HCT116 (cell line): Measurements from ENCODE around the gene CORO7. TPM values are rescaled to one million over a fixed set of nuclear protein-coding genes. Genes with fewer than 3 reads are reported as not detected.

Experiments used
- ATAC-seq: fragments of 200-7000 bp; cut with Tn5 transposase; 2 replicates; pipeline ENCODE4 v1.9.1; 2020; ENCODE audit warnings: mild to moderate bottlenecking, moderate library complexity
- BruUV-seq: library from RNA; stranded (reverse); fragments of 400-500 nt; replicated peaks from 2 replicates; lab custom pipeline; 2021; lab: Mats Ljungman, UMichigan
- CTCF ChIA-PET: fragments of 300-600 bp; sonication (Branson Sonifier 250); formaldehyde crosslinking; loops from one replicate; lab custom pipeline; 2021; ENCODE audit warnings: antibody characterized with exemption; lab: Charles Lee
- POLR2A ChIA-PET: fragments of 300-600, 350-600 bp; sonication (Branson Sonifier 250); formaldehyde crosslinking; loops from one replicate; lab custom pipeline; 2021; ENCODE audit warnings: antibody characterized with exemption; lab: Charles Lee
- RAD21 ChIA-PET, 2 experiments: fragments of 300-600 bp; sonication (Branson Sonifier 250); formaldehyde crosslinking; loops; one replicate each; lab custom pipeline; 2023; ENCODE audit warnings: low total read pairs in 2 of 2; ENCODE audit not compliant: uncharacterized antibody in 2 of 2, unreplicated experiment in 2 of 2, low non-redundant PET in 1 of 2; lab: Charles Lee
- DNase-seq: peaks from one replicate; pipeline ENCODE4 v3.0.0-alpha.2; 2010; ENCODE audit warnings: low read depth, low spot score
- H2AFZ ChIP-seq: fragments of 200-600 bp; shearing (Covaris generic), sonication (generic); 2 replicates; pipeline ENCODE4 v1.6.1; 2017; ENCODE audit warnings: low read depth, mixed run types, mixed read lengths, antibody characterized with exemption, low read length; ENCODE audit not compliant: poor library complexity, severe bottlenecking
- H3K27ac ChIP-seq: 2 replicates; pipeline ENCODE4 v1.5.1; 2012; ENCODE audit warnings: low read depth, low read length
- H3K27me3 ChIP-seq: fragments of 200-600 bp; sonication (generic); 2 replicates; pipeline ENCODE4 v1.6.1; 2016; ENCODE audit warnings: mixed run types, low read length, mixed read lengths; ENCODE audit not compliant: insufficient read depth
- H3K36me3 ChIP-seq, 2 experiments: fragments of 200-500 bp in 1 of 2; fragments of 200-600 bp in 1 of 2; sonication (Bioruptor generic) in 1 of 2; sonication (generic) in 1 of 2; 2 replicates each; pipeline versions ENCODE4 v1.5.1 to v1.6.1; 2014 to 2016; ENCODE audit warnings: low read length in 2 of 2, inconsistent platforms in 1 of 2, mixed read lengths in 1 of 2, mixed run types in 1 of 2; ENCODE audit not compliant: insufficient read depth in 2 of 2, control insufficient read depth in 1 of 2
- H3K4me1 ChIP-seq, 2 experiments: fragments of 200-600 bp in 1 of 2; sonication (generic) in 1 of 2; 2 replicates each; pipeline versions ENCODE4 v1.5.1 to v1.6.1; 2012 to 2017; ENCODE audit warnings: low read length in 2 of 2, inconsistent platforms in 1 of 2, mild to moderate bottlenecking in 1 of 2, mixed read lengths in 1 of 2, mixed run types in 1 of 2, moderate library complexity in 1 of 2; ENCODE audit not compliant: insufficient read depth in 2 of 2, control insufficient read depth in 1 of 2
- H3K4me2 ChIP-seq: fragments of 200-600 bp; sonication (generic); 2 replicates; pipeline ENCODE4 v1.6.1; 2017; ENCODE audit warnings: mixed run types, low read length, mixed read lengths
- H3K4me3 ChIP-seq, 2 experiments: fragments of 200-600 bp in 1 of 2; sonication (generic) in 1 of 2; replicated peaks in 1 of 2; 2 replicates each; pipeline ENCODE4 v1.5.1; 2011 to 2016; ENCODE audit warnings: low read length in 2 of 2, control low read depth in 1 of 2, low read depth in 1 of 2, mild to moderate bottlenecking in 1 of 2, mixed read lengths in 1 of 2, mixed run types in 1 of 2
- H3K79me2 ChIP-seq: fragments of 200-600 bp; sonication (generic); 2 replicates; pipeline ENCODE4 v1.6.1; 2017; ENCODE audit warnings: mild to moderate bottlenecking, mixed run types, low read length, moderate library complexity, mixed read lengths; ENCODE audit not compliant: insufficient read depth
- H3K9ac ChIP-seq: fragments of 200-600 bp; sonication (generic); 2 replicates; pipeline ENCODE4 v1.6.1; 2016; ENCODE audit warnings: low read length, mixed read lengths
- H3K9me2 ChIP-seq: fragments of 200-600 bp; sonication (generic), shearing (Covaris generic); 2 replicates; pipeline ENCODE4 v1.6.1; 2017; ENCODE audit warnings: mixed run types, mild to moderate bottlenecking, moderate library complexity; ENCODE audit not compliant: insufficient read depth
- H3K9me3 ChIP-seq, 2 experiments: fragments of 200-500 bp in 1 of 2; fragments of 200-600 bp in 1 of 2; sonication (Bioruptor generic) in 1 of 2; sonication (generic) in 1 of 2; 2 replicates each; pipeline ENCODE4 v1.6.1; 2014 to 2017; ENCODE audit warnings: low read length in 2 of 2, mixed read lengths in 2 of 2, inconsistent platforms in 1 of 2, low read depth in 1 of 2, mild to moderate bottlenecking in 1 of 2, mixed run types in 1 of 2, moderate library complexity in 1 of 2; ENCODE audit not compliant: control insufficient read depth in 1 of 2, insufficient read depth in 1 of 2
- H4K20me1 ChIP-seq: fragments of 200-600 bp; sonication (generic), shearing (Covaris generic); 2 replicates; pipeline ENCODE4 v1.6.1; 2017; ENCODE audit warnings: mixed run types, mild to moderate bottlenecking, moderate library complexity; ENCODE audit not compliant: insufficient read depth
- ATF3 ChIP-seq: IDR thresholded peaks from 2 replicates; pipeline ENCODE4 v1.6.1; 2012
- CEBPB ChIP-seq: IDR thresholded peaks from 2 replicates; pipeline ENCODE4 v1.6.1; 2012; ENCODE audit warnings: low read depth
- CTCF ChIP-seq, 3 experiments: fragments of 200-600 bp in 1 of 3; sonication (generic) in 1 of 3; IDR thresholded peaks in 2 of 3; conservative IDR thresholded peaks in 1 of 3; 2 replicates each; pipeline ENCODE4 v1.5.1; 2012 to 2017; ENCODE audit warnings: low read depth in 2 of 3, low read length in 2 of 3, antibody characterized with exemption in 1 of 3, borderline replicate concordance in 1 of 3, control low read depth in 1 of 3, mild to moderate bottlenecking in 1 of 3, mixed read lengths in 1 of 3, mixed run types in 1 of 3, moderate library complexity in 1 of 3; ENCODE audit not compliant: insufficient read depth in 1 of 3
- ELF1 ChIP-seq: IDR thresholded peaks from 2 replicates; pipeline ENCODE4 v1.6.1; 2012; ENCODE audit warnings: low read depth, borderline replicate concordance
- FOSL1 ChIP-seq: IDR thresholded peaks from 2 replicates; pipeline ENCODE4 v1.6.1; 2012; ENCODE audit warnings: low read depth
- JUND ChIP-seq: IDR thresholded peaks from 2 replicates; pipeline ENCODE4 v1.6.1; 2012
- MAX ChIP-seq: IDR thresholded peaks from 2 replicates; pipeline ENCODE4 v1.6.1; 2012
- POLR2AphosphoS5 ChIP-seq: IDR thresholded peaks from 2 replicates; pipeline ENCODE4 v1.6.1; 2011; ENCODE audit warnings: mild to moderate bottlenecking, low read depth, low read length, moderate library complexity
- RAD21 ChIP-seq: IDR thresholded peaks from 2 replicates; pipeline ENCODE4 v1.6.1; 2012; ENCODE audit warnings: low read depth, mild to moderate bottlenecking
- REST ChIP-seq: IDR thresholded peaks from 2 replicates; pipeline ENCODE4 v1.6.1; 2012; ENCODE audit warnings: low read depth
- SP1 ChIP-seq: IDR thresholded peaks from 2 replicates; pipeline ENCODE4 v1.6.1; 2012; ENCODE audit warnings: low read depth
- SRF ChIP-seq: IDR thresholded peaks from 2 replicates; pipeline ENCODE4 v1.6.1; 2012; ENCODE audit warnings: low read depth
- YY1 ChIP-seq: IDR thresholded peaks from 2 replicates; pipeline ENCODE4 v1.6.1; 2011; ENCODE audit warnings: low read length, low read depth, moderate library complexity, mild to moderate bottlenecking; ENCODE audit not compliant: insufficient replicate concordance; ENCODE audit errors: extremely low read depth
- ZFX ChIP-seq: fragments of 450-650 bp; IDR thresholded peaks from 2 replicates; pipeline ENCODE4 v1.6.1; 2017
- ZNF274 ChIP-seq: fragments of 200-500 bp; sonication (Bioruptor generic); IDR thresholded peaks from 2 replicates; pipeline ENCODE4 v1.6.1; 2014; ENCODE audit warnings: mild to moderate bottlenecking, low read depth, low read length, inconsistent platforms
- intact Hi-C: fragments of 100-400 bp; cut with micrococcal nuclease; formaldehyde crosslinking; loops from 2 replicates; pipeline ENCODE4 v1.10.0; 2022
- total RNA-seq: library from RNA; stranded (reverse); gene quantifications from one replicate; pipeline ENCODE4 v1.2.1, GENCODE V29; 2021; ENCODE audit not compliant: unreplicated experiment

The CORO7 gene
- total RNA-seq, 1 experiment from 2014 or later = 21.3 TPM

- TF ChIP-seq JUND = no peak
- TF ChIP-seq SRF = no peak
- TF ChIP-seq POLR2AphosphoS5 = no peak
- TF ChIP-seq CEBPB = no peak
- no peak for TF ChIP-seq MAX
- TF ChIP-seq ATF3 = no peak
- no peak for TF ChIP-seq YY1
- no peak for TF ChIP-seq ELF1
- no peak for TF ChIP-seq SP1
- no peak for TF ChIP-seq RAD21
- TF ChIP-seq CTCF (IDR thresholded peaks at IDR 0.05 in 2 of 3, conservative IDR thresholded peaks at IDR 0.05 in 1 of 3; ENCODE audit: borderline replicate concordance in 1 of 3, insufficient read depth in 1 of 3, low read depth in 2 of 3, low read length in 2 of 3) = no peak
- no peak for TF ChIP-seq REST
- no peak for TF ChIP-seq FOSL1
- TF ChIP-seq ZNF274 = no peak
- no peak for TF ChIP-seq ZFX
- Histone ChIP-seq H3K9me3 (no peaks in the 10 kb centered on the region), H4K20me1 (no peaks in the 10 kb centered on the region), H3K4me2 (no peak overlapping the region), H3K4me3 (no peak overlapping the region), H3K9ac (no peak overlapping the region), H3K4me1 (no peaks in the 10 kb centered on the region), H3K36me3 (peaks cover 57 to 65% of the 10 kb centered on the region in 2 experiments), H2AFZ (no peak overlapping the region), H3K9me2 (no peaks in the 10 kb centered on the region), H3K27ac (no peak overlapping the region), H3K27me3 (no peaks in the 10 kb centered on the region), H3K79me2 (no peaks in the 10 kb centered on the region)
- ATAC-seq (no peak), DNase-seq (no peak)
- intact Hi-C loops = no loop called here
- CTCF ChIA-PET = no interaction called here
- POLR2A ChIA-PET = no interaction called here
- no TSS peak for BruUV-seq
- RAD21 ChIA-PET = no interaction called here
Observed at GRCh38 chr16:4443271-4443670, 26.9 kb upstream of the CORO7 start.
